ENCODE data around the gene SECTM1.
"Not testable (repeated sequence)": the region's sequence is repeated elsewhere in the genome, so short reads cannot be mapped to it uniquely, and the experiment has no call there.

SECTM1 gene

DNA sequence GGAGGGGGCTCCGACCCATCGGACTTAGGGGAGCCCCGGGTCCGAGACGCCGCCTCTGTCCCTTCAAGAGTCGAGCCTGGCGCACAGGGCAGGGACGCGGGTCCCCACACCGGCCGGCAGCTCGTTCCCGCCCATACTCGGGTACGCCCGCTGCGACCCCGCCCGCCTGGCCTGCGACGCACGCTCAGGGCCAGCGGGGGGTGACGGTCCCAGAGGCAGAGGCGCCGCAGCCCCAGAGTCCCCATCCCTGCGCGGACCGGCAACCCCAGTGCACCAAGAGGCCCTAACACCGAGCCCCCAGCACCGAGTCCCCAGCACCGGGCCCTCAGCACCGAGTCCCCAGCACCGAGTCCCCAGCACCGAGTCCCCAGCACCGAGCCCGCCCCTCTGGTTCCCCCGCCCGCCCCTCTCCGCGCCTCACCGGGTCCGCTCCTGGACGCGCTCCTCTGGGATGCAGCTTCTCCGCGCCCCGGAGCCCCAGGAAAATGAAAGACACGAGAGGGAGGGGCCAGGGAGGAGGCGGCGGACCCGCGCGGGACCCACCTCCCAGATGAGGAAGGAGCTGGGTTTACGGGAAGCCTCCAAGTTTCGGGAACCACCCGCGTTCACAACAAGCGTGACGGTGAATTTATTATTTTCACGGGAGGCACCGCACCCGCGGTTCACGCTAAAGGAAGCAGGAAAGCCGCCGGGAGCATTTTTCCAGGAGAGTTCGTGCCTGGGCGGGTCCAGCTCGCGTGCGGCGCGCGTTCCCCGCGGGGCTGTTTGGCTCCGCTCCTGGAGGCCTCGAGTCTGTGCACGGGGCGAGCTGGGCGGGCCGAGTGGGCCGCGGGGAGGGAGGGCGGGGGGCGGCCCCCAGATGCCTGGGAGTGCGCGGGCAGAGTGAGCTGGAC lies at the start of gene SECTM1:
TSS of gene SECTM1 (minus strand) at position 488 of the 893 bp plus-strand sequence. CDS start 6,526 bp downstream, outside the sequence.
- DNase-seq: no peak

DNA sequence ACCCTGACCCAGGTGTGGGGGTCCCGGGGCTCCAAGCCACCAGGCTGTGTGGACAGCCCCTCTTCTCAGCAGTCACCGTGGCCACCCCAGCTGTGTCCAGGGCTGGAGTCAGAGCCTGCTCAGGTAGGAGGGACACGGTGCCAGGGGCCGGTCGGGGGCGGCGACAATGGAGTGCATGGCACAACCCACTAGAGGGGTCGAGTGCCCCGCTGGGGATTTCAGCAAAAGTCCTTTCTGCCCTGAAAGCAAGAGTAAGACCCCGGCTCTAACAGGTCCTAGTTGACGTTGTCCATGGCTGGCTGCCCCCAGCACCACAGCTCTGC lies 49.3 kb upstream of the SECTM1 start:
- no peak for DNase-seq

DNA sequence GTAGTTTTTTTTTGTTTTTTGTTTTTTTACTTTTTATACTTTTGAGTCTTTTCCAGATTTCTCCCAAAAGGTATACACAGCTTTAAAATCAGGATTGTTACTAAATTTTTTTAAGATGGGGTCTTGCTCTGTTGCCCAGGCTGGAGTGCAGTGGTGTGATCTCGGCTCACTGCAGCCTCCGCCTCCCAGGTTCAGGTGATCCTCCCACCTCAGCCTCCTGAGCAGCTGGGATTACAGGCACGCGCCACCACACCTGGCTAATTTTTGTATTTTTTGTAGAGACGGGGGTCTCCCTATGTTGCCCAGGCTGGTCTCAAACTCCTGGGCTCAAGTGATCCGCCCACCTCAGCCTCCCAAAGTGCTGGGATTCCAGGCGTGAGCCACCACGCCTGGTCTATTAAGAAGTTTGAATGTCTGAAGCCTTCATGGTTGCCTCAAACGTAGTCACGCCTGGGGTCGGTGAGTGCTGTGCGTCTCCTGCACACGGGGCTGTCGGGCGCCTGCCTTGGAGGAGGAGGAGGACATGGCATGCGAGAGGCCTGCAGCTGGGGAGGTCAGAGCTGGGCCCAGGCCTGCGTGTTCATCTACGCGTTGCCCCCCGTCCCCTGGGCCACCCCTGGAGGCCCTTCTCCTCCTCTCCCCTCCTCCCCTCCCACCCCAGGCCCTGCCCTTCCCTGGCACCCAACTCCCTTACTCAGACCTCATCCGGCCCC lies 48.8 kb upstream of the SECTM1 start:
- not testable (repeated sequence) for DNase-seq

DNA sequence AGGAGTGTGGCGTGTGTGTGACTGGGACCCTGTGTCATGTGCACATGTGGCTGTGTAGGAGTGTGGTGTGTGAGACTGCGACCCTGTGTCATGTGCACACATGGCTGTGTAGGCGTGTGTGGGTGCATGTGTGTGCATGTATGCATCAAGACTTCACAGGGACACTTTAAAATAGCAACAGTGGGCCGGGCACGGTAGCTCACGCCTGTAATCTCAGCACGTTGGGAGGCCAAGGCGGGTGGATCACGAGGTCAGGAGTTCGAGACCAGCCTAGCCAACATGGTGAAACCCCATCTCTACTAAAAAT lies 48.1 kb upstream of the SECTM1 start:
- DNase-seq: not testable (repeated sequence)

GRCh38 chr17:82380860-82381702 lies 47.5 kb upstream of the SECTM1 start:
- DNase-seq: no peak

DNA sequence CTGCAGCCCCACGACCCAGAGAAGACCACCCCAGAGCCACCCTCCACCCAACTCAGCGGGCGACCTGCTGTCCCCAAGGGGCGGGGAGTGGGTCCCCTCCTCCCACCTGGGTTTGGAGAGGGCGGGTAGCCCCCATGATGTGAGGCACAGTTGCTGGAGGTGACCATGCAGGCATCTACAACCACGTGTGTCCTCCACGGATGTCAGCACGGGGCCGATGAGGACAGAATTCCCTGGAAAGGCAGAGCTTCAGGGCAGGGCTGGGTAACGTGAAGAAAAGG lies 45.1 kb upstream of the SECTM1 start:
- DNase-seq: no peak

DNA sequence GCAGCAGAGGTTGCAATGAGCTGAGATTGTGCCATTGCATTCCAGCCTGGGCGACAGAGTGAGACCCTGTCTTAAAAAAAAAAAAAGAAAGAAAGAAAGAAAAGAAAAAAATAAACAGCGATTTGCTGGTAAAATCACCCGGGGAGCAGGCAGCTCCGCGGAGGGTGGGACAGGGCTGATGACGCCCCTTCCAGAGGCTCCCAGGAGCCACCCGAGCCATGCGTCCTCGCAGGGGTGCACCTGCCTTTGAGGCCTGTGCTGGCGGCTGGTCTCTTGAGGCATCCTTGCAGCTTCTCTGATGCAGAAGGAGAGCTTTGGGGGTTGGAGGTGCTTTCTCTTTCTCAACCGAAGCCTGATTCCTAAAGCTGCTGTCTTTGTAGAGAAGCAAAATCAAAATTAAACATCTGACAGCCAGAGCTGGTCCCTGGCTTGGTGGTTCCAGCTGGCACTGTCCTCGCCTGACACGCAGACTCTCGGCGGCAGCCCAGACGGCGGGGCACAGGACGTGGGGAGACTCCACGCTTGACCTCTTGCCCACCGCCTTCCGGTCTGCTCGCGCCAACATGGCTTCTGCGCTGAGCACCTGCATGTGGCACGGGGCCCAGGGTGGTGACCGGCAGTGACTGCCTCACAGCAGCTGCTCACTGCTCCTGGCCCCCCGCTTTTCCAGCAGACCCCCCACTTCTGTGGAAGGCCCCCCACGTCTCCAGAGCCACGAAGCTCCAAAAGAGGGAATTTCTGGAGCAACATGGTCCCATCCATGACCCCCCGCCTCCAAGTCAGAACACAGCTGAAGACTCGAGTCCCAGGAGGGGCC lies 44.6 kb upstream of the SECTM1 start:
- DNase-seq: no peak

DNA sequence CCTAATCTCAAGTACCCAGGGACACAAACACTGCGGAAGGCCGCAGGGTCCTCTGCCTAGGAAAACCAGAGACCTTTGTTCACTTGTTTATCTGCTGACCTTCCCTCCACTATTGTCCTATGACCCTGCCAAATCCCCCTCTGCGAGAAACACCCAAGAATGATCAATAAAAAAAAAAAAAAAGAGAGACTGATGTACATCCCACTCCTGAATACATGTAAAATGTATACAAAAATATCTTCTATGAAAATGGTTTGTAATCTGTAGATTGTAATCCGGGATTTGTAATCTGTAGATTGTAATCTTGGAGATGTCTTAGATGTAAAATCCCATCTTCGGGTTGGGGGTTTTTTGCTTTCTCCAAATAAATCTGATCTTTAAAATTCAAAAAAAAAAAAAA lies 43.7 kb upstream of the SECTM1 start:
- DNase-seq: not testable (repeated sequence)

DNA sequence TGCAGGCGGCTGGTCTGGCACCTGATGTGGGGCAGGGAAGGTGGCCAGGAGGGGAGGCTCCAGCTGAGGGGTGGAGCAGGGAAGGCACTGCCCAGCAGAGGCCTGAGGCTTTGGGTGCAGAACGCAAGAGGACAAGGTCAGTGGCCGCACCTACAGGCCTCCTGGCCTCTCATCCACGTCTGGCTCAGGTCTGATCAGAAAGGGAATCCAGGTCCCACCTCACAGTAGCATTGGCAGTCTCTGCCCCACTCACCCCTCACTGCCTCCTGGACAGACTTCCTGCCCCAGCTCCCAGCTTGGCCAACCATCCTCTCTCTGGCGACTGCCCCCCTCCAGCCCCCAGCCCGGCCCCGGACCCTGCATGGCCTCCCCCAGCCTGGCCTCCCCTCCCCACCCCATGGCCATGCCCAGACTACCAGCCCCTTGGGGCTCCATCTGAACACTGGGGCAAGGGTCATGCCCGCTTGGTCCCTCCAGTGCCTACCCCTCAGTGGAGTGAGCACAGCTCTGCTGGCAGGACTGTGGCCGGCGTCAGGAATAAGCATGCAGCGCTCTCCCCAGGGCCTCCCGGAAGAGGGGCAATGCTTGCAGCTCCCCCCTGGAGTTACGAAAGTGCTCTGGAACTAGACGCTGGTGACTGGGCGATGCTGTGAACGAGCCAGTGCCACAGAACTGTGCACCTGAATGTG lies 42.6 kb upstream of the SECTM1 start:
- DNase-seq: no peak

- DNase-seq: no peak
These were observed 41.9 kb upstream of the SECTM1 start for GRCh38 chr17:82375359-82376041.

DNA sequence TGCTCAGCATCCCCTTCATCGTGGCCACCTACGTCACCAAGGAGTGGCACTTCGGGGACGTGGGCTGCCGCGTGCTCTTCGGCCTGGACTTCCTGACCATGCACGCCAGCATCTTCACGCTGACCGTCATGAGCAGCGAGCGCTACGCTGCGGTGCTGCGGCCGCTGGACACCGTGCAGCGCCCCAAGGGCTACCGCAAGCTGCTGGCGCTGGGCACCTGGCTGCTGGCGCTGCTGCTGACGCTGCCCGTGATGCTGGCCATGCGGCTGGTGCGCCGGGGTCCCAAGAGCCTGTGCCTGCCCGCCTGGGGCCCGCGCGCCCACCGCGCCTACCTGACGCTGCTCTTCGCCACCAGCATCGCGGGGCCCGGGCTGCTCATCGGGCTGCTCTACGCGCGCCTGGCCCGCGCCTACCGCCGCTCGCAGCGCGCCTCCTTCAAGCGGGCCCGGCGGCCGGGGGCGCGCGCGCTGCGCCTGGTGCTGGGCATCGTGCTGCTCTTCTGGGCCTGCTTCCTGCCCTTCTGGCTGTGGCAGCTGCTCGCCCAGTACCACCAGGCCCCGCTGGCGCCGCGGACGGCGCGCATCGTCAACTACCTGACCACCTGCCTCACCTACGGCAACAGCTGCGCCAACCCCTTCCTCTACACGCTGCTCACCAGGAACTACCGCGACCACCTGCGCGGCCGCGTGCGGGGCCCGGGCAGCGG lies 41.2 kb upstream of the SECTM1 start:
- DNase-seq: no peak

- DNase-seq: no peak
These were observed 40.4 kb upstream of the SECTM1 start for GRCh38 chr17:82373731-82374625.

DNA sequence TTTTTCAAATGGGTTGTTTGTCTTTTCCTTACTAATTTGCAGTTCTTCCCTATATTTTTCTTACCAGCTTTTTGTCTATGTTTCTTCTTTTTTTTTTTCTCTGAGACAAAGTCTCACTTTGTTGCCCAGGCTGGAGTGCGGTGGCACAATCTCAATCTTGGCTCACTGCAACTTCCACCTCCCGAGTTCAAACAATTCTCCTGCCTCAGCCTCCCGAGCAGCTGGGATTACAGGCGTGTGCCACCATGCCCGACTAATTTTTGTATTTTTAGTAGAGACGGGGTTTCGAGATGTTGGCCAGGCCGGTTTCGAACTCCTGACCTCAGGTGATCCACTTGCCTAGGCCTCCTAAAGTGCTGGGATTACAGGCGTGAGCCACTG lies 39.5 kb upstream of the SECTM1 start:
- not testable (repeated sequence) for DNase-seq

DNA sequence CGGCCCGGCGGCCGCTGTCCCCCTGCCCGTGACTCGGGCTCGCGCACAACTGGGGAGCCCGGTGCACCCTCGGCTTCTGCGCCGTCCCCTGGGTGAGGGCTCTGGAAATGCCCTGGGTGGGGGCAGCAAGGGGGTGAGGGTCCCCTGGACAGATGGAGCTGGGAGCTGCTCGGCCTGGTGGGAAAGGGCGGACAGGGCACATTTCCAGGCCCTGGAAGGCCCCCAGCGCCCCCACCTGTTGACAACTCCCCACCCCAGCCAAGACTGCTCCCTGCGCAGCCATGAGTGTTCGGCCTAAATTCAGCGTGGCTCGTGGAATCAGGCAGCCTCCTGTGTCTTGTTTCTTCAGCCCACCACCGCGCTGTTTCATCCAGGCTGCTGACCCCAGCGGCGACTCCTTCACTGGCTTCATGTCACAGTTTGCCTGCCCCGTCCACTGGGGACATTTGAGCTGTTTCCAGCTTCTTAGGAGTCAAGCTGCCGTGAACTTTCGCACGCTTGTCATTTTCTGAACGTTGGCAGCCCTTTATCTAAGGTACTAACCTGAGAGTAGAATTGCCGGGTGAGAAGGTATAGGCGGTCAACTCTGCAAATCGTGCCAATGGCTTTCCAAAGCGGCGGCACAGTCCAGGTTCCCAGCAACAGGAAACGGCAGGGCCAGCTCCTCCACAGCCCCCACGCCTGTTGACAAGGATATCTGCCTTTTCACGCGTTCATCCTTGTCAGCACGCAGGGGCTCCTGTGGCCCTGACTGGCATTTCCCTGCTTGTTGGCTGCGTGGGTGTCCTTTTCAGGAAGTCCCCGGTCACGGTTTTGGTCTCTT lies 38.9 kb upstream of the SECTM1 start:
- no peak for DNase-seq

GRCh38 chr17:82371333-82372248 lies 38.0 kb upstream of the SECTM1 start, which contains the start of gene UTS2R:
Gene UTS2R (plus strand): TSS chr17:82371765. CDS start chr17:82374325, 2,560 bp downstream.
- no peak for DNase-seq

DNA sequence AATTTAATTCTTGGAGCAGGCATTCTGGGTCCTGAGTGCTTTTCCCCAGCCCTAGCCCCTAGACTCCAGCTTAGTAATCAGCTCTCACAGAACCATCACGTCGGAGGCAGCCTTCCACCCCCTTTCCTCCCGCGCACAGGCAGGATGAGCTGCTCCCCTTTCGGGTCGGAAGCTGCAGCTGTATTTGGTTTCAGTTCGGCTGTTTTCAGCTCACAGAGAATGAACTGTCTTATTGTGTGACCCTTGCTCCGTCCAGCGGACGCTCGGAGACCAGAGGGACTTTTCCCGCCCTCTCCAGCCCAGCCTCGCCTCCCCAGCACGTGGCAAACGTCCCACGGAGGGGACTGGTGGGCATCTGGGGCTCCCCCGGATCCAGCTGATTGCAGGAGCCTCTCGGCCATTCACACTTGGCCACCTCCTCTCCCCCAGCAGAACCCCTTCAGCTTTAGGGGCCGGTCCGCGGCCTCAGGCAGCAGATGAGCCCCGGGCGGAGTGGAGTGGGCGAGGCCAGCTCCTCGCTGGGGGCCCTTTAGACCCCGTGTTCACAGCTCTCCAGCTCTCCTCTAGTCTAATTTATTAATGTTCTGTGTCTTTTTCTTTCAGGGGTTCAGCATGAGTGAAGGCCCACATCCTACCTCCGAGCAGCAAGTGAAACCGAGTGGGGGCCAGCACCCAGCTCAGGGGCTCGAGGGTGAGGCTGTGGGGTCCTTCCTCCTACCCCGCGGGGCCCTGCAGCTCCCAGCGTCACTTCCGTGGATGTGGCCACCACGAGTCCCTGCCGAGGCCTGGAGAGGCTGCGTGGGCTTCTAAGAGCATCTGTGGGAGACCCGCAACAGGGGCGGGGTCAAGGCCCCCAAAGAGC lies 37.1 kb upstream of the SECTM1 start:
- no peak for DNase-seq

DNA sequence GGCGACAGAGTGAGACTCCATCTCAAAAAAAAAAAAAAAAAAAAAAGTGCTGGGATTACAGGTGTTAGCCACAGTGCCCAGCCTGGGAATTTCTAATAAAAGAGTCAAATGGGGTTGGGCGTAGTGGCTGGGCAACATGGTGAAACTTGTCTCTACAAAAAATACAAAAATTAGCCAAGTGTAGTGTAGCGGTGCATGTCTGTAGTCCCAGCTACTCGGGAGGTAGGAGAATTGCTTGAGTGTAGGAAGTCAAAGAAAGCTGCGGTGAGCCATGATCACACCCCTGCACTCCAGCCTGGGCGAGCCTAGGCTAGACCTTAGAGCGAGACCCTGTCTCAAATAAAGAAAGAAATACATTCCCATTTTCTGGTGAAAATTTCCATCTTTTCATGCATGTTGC lies 35.6 kb upstream of the SECTM1 start:
- DNase-seq: no peak

Data from kidney glomerular epithelial cell (primary cell).